GM12878 (cell line): Measurements from ENCODE around the gene GCK. TPM values are rescaled to one million over a fixed set of nuclear protein-coding genes. Genes with fewer than 3 reads are reported as not detected.

Experiments
- ATAC-seq: fragments of 200-7000 bp; cut with Tn5 transposase; 3 replicates; pipeline ENCODE4 v1.9.1; 2020; ENCODE audit warnings: mild to moderate bottlenecking, moderate library complexity
- BruUV-seq: library from RNA; stranded (reverse); fragments of 400-500 nt; replicated peaks from 2 replicates; lab custom pipeline; 2021; lab: Mats Ljungman, UMichigan
- CTCF ChIA-PET: fragments of 300-600 bp; sonication (Branson Sonifier 250); formaldehyde crosslinking; extraction: SDS; loops from one replicate; lab custom pipeline; 2021; ENCODE audit warnings: inconsistent platforms; lab: Yijun Ruan, JAX
- POLR2A ChIA-PET: fragments of 350-600 bp; formaldehyde crosslinking; extraction: SDS; loops from one replicate; lab custom pipeline; 2021; ENCODE audit warnings: inconsistent platforms; lab: Charles Lee
- RAD21 ChIA-PET: fragments of 300-600 bp; sonication (Branson Sonifier 250); formaldehyde crosslinking; loops from one replicate; lab custom pipeline; 2023; ENCODE audit warnings: antibody characterized with exemption; ENCODE audit not compliant: unreplicated experiment; lab: Charles Lee
- SMC1A ChIA-PET: fragments of 300-600 bp; sonication (Branson Sonifier 250); formaldehyde crosslinking; loops from one replicate; lab custom pipeline; 2023; ENCODE audit not compliant: unreplicated experiment, uncharacterized antibody; lab: Charles Lee
- DNase-seq: peaks from one replicate; pipeline ENCODE4 v3.0.0-alpha.2; 2011; ENCODE audit warnings: low read depth, low spot score
- FAIRE-seq: peaks from 3 replicates; lab custom pipeline; 2011; peaks lifted over from hg19 to GRCh38; lab: Jason Lieb, UNC
- H2AFZ ChIP-seq: 2 replicates; pipeline ENCODE4 v1.6.0; 2011; ENCODE audit warnings: low read depth, low read length, control low read depth; ENCODE audit not compliant: control insufficient read depth
- H3K27ac ChIP-seq: 2 replicates; pipeline ENCODE4 v1.5.1; 2011; ENCODE audit warnings: control low read depth; ENCODE audit not compliant: control insufficient read depth, insufficient read depth
- H3K27me3 ChIP-seq, 2 experiments: replicated peaks in 1 of 2; 2 replicates each; pipeline versions ENCODE4 v1.6.0 to v1.6.1; 2011; ENCODE audit warnings: low read length in 1 of 2; ENCODE audit not compliant: control insufficient read depth in 2 of 2, insufficient read depth in 2 of 2
- H3K36me3 ChIP-seq, 2 experiments: 2 replicates each; pipeline ENCODE4 v1.5.1; 2011; ENCODE audit warnings: low read length in 1 of 2; ENCODE audit not compliant: control insufficient read depth in 2 of 2, insufficient read depth in 2 of 2
- H3K4me1 ChIP-seq: 2 replicates; pipeline ENCODE4 v1.6.1; 2011; ENCODE audit warnings: mild to moderate bottlenecking, low read length, moderate library complexity, mixed read lengths; ENCODE audit not compliant: control insufficient read depth, insufficient read depth
- H3K4me2 ChIP-seq: 2 replicates; pipeline ENCODE4 v1.6.0; 2011; ENCODE audit warnings: control low read depth; ENCODE audit not compliant: control insufficient read depth, insufficient read depth
- H3K4me3 ChIP-seq: fragments of 200-600 bp; sonication (generic); 2 replicates; pipeline ENCODE4 v1.5.1; 2016
- H3K79me2 ChIP-seq: 2 replicates; pipeline ENCODE4 v1.6.0; 2011; ENCODE audit warnings: low read length; ENCODE audit not compliant: control insufficient read depth, insufficient read depth
- H3K9ac ChIP-seq: 2 replicates; pipeline ENCODE4 v1.8.0; 2011; ENCODE audit warnings: low read length, control low read depth, mixed read lengths; ENCODE audit not compliant: control insufficient read depth, insufficient read depth
- H3K9me3 ChIP-seq: replicated peaks from 3 replicates; pipeline ENCODE4 v1.5.1; 2011; ENCODE audit warnings: mild to moderate bottlenecking, low read length; ENCODE audit not compliant: control insufficient read depth, insufficient read depth
- H4K20me1 ChIP-seq: 2 replicates; pipeline ENCODE4 v1.6.0; 2011; ENCODE audit not compliant: control insufficient read depth, insufficient read depth
- CHD4 ChIP-seq: fragments of 200-600 bp; sonication (generic); IDR thresholded peaks from 2 replicates; pipeline ENCODE4 v1.6.1; 2016; ENCODE audit warnings: mild to moderate bottlenecking
- CTCF ChIP-seq, 3 experiments: IDR thresholded peaks in 2 of 3; conservative IDR thresholded peaks in 1 of 3; 2 replicates each; pipeline ENCODE4 v1.5.1; 2011; ENCODE audit warnings: low read depth in 3 of 3, low read length in 3 of 3, mild to moderate bottlenecking in 3 of 3, control low read depth in 2 of 3, moderate library complexity in 2 of 3, inconsistent platforms in 1 of 3, mixed read lengths in 1 of 3; ENCODE audit not compliant: control insufficient read depth in 2 of 3, insufficient read depth in 1 of 3; ENCODE audit errors: extremely low read depth in 1 of 3
- EGR1 ChIP-seq, 2 experiments: IDR thresholded peaks; 1 replicate in 1 of 2; 2 replicates in 1 of 2; pipeline ENCODE4 v1.6.1; 2011 to 2012; ENCODE audit warnings: low read depth in 2 of 2, low read length in 2 of 2, borderline replicate concordance in 1 of 2, mild to moderate bottlenecking in 1 of 2, moderate library complexity in 1 of 2
- ETV6 ChIP-seq, 2 experiments: fragments of 450-650 bp in 1 of 2; IDR thresholded peaks in 1 of 2; conservative IDR thresholded peaks in 1 of 2; 2 replicates each; pipeline ENCODE4 v1.6.1; 2014; ENCODE audit warnings: antibody characterized with exemption in 1 of 2, borderline replicate concordance in 1 of 2, low read depth in 1 of 2, mild to moderate bottlenecking in 1 of 2, moderate library complexity in 1 of 2
- FOXK2 ChIP-seq: fragments of 450-650 bp; IDR thresholded peaks from 2 replicates; pipeline ENCODE4 v1.6.1; 2017; ENCODE audit warnings: mild to moderate bottlenecking, moderate library complexity
- JUND ChIP-seq: IDR thresholded peaks from 2 replicates; pipeline ENCODE4 v1.6.1; 2012; ENCODE audit warnings: low read depth, mild to moderate bottlenecking, low read length, improper control_type of control experiment, moderate library complexity
- RUNX3 ChIP-seq: IDR thresholded peaks from 2 replicates; pipeline ENCODE4 v1.6.1; 2012; ENCODE audit warnings: low read length, inconsistent platforms
- SMAD1 ChIP-seq: fragments of 450-650 bp; IDR thresholded peaks from 2 replicates; pipeline ENCODE4 v1.6.1; 2018; ENCODE audit warnings: mild to moderate bottlenecking, low read depth; ENCODE audit not compliant: partially characterized antibody
- TARDBP ChIP-seq: IDR thresholded peaks from 2 replicates; pipeline ENCODE4 v1.6.1; 2016; ENCODE audit warnings: borderline replicate concordance
- WGBS: methylation state at CpG from one replicate; pipeline ENCODE4 v1.1.6; 2016; ENCODE audit warnings: low lambda C conversion rate; ENCODE audit not compliant: insufficient replicate concordance, insufficient coverage; ENCODE audit errors: missing lambda C conversion rate; 5-methylcytosine and 5-hydroxymethylcytosine counted together
- in situ Hi-C: fragments of 300-500 bp; cut with MboI; formaldehyde crosslinking; loops from 9 replicates; pipeline ENCODE4 v1.14.3; 2018; ENCODE audit warnings: mixed read lengths
- intact Hi-C: fragments of 100-400 bp; cut with micrococcal nuclease; formaldehyde crosslinking; loops from one replicate; pipeline ENCODE4 v1.14.2; 2022; ENCODE audit not compliant: unreplicated experiment
- polyA plus RNA-seq, 11 experiments: library from polyadenylated mRNA; depleted of rRNA in 4 of 11; unstranded in 6 of 11; stranded (reverse) in 5 of 11; fragments of >200 nt; fragmentation: Nextera tagmentation in 4 of 11; fragmentation: Illumina TruSeq in 1 of 11; extraction: Ambion mirVana in 4 of 11; extraction: Trizol in 1 of 11; gene quantifications; 1 replicate in 1 of 11; 2 replicates in 10 of 11; pipeline versions ENCODE4 v1.2.1 to v1.2.3, GENCODE V29; 2011 to 2016; ENCODE audit warnings: inconsistent platforms in 2 of 11, missing spikeins in 2 of 11, low read depth in 1 of 11
- total RNA-seq, 4 experiments: library from RNA; depleted of rRNA in 3 of 4; stranded (reverse); fragments of >200 nt in 3 of 4; fragmentation: Illumina TruSeq in 1 of 4; extraction: Trizol in 1 of 4; gene quantifications; 2 replicates each; pipeline versions ENCODE4 v1.2.1 to v1.2.3, GENCODE V29; 2013 to 2021
- TF ChIP-seq, protein P1 (sequence below): fragments of 450-650 bp; IDR thresholded peaks from 2 replicates; pipeline ENCODE4 v1.6.1; 2018; ENCODE audit warnings: borderline replicate concordance, mild to moderate bottlenecking; ENCODE audit not compliant: partially characterized antibody
- TF ChIP-seq, protein P2 (sequence below): IDR thresholded peaks from 2 replicates; pipeline ENCODE4 v1.6.1; 2012; ENCODE audit warnings: mild to moderate bottlenecking, low read depth, low read length

GCK gene
- total and polyA plus RNA-seq, 10 of the 15 experiments (the other 5 are each of a cell fraction or from before 2014, with no cell fraction given): 0.06 to 0.16 TPM; not detected in 8

- TF ChIP-seq, protein P1, sequence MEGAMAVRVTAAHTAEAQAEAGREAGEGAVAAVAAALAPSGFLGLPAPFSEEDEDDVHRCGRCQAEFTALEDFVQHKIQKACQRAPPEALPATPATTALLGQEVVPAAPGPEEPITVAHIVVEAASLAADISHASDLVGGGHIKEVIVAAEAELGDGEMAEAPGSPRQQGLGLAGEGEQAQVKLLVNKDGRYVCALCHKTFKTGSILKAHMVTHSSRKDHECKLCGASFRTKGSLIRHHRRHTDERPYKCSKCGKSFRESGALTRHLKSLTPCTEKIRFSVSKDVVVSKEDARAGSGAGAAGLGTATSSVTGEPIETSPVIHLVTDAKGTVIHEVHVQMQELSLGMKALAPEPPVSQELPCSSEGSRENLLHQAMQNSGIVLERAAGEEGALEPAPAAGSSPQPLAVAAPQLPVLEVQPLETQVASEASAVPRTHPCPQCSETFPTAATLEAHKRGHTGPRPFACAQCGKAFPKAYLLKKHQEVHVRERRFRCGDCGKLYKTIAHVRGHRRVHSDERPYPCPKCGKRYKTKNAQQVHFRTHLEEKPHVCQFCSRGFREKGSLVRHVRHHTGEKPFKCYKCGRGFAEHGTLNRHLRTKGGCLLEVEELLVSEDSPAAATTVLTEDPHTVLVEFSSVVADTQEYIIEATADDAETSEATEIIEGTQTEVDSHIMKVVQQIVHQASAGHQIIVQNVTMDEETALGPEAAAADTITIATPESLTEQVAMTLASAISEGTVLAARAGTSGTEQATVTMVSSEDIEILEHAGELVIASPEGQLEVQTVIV: no peak
- TF ChIP-seq SMAD1 (no peak), FOXK2 (no peak)
Observed at GRCh38 chr7:44108768-44109750, 80.2 kb downstream of the GCK start (continued).

DNA sequence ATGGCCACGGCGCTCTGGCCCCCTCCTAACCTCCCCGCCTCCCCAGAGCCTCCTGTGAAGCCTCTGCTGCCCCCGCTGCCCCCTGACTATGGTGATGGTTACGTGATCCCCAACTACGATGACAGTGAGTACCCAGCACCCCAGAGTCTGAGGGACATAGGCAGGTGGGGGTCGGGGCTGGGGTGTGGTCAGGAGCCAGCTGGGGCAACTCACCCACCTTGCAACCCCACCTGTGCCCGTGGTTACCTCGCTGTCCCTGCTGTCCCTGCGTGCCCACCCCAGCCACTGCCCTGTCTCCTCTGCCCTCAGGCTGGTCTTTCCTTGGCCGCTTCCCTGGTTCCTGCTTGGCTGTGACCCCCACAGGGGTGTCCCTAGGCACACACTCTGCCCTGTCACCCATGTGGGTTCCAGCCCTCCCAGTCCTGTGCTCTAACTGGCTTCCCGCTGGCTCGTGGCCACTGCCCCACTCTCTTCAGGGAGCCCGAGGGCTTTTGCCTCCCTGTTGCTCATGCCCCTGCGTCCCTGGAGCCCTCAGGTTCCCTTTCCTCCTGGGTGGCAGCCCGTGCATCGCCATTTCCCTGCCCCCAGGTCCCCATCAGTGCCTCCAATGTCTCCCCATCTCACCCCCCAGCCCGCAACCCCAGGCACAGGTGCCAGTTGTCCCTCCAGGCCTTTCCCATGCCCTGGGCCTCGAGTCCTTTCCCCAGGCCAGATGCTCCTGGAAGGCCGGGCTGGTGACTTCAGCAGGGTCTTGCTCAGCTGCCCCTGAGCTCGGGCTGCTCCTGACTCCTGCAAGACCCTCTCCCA lies 81.1 kb downstream of the GCK start:
- BruUV-seq: no TSS peak
- ChIA-PET POLR2A (no interaction called here), SMC1A (no interaction called here), CTCF (no interaction called here), RAD21 (no interaction called here)
- Histone ChIP-seq H3K4me2 (no peak overlapping the region), H3K4me1 (no peaks in the 10 kb centered on the region), H3K79me2 (no peaks in the 10 kb centered on the region), H3K36me3 (no peaks in the 10 kb centered on the region), H3K27me3 (peaks cover 11 to 15% of the 10 kb centered on the region in 2 experiments), H2AFZ (no peak overlapping the region), H3K27ac (no peak overlapping the region), H4K20me1 (no peaks in the 10 kb centered on the region), H3K4me3 (no peak overlapping the region), H3K9ac (no peak overlapping the region), H3K9me3 (no peaks in the 10 kb centered on the region)
- in situ Hi-C loops: no loop called here
- intact Hi-C loops: no loop called here
- FAIRE-seq: no peak
- TF ChIP-seq EGR1 (IDR thresholded peaks at IDR 0.05; ENCODE audit: borderline replicate concordance in 1 of 2, low read depth in 2 of 2, low read length in 2 of 2) (no peak), TARDBP (no peak), JUND (no peak), ETV6 (conservative IDR thresholded peaks at IDR 0.05 in 1 of 2, IDR thresholded peaks at IDR 0.05 in 1 of 2; ENCODE audit: borderline replicate concordance in 1 of 2, low read depth in 1 of 2) (no peak), CHD4 (no peak), CTCF (IDR thresholded peaks at IDR 0.05 in 2 of 3, conservative IDR thresholded peaks at IDR 0.05 in 1 of 3; ENCODE audit: control insufficient read depth in 2 of 3, extremely low read depth in 1 of 3, insufficient read depth in 1 of 3, low read depth in 3 of 3, low read length in 3 of 3) (no peak), RUNX3 (no peak)
- TF ChIP-seq, protein P2, sequence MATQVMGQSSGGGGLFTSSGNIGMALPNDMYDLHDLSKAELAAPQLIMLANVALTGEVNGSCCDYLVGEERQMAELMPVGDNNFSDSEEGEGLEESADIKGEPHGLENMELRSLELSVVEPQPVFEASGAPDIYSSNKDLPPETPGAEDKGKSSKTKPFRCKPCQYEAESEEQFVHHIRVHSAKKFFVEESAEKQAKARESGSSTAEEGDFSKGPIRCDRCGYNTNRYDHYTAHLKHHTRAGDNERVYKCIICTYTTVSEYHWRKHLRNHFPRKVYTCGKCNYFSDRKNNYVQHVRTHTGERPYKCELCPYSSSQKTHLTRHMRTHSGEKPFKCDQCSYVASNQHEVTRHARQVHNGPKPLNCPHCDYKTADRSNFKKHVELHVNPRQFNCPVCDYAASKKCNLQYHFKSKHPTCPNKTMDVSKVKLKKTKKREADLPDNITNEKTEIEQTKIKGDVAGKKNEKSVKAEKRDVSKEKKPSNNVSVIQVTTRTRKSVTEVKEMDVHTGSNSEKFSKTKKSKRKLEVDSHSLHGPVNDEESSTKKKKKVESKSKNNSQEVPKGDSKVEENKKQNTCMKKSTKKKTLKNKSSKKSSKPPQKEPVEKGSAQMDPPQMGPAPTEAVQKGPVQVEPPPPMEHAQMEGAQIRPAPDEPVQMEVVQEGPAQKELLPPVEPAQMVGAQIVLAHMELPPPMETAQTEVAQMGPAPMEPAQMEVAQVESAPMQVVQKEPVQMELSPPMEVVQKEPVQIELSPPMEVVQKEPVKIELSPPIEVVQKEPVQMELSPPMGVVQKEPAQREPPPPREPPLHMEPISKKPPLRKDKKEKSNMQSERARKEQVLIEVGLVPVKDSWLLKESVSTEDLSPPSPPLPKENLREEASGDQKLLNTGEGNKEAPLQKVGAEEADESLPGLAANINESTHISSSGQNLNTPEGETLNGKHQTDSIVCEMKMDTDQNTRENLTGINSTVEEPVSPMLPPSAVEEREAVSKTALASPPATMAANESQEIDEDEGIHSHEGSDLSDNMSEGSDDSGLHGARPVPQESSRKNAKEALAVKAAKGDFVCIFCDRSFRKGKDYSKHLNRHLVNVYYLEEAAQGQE: no peak
- ATAC-seq: no peak
- 24% methylated on average over 21 of the region's 21 CpGs for WGBS
- no peak for DNase-seq
